GM19324 (cell line): ENCODE data around the gene CFAP65.

Experiments
- ATAC-seq: cut with Tn5 transposase; IDR thresholded peaks from one replicate; pipeline ENCODE4 v1.9.1; 2021; ENCODE audit warnings: mild to moderate bottlenecking, moderate library complexity; ENCODE audit not compliant: unreplicated experiment, low FRiP score

Gene CFAP65

DNA sequence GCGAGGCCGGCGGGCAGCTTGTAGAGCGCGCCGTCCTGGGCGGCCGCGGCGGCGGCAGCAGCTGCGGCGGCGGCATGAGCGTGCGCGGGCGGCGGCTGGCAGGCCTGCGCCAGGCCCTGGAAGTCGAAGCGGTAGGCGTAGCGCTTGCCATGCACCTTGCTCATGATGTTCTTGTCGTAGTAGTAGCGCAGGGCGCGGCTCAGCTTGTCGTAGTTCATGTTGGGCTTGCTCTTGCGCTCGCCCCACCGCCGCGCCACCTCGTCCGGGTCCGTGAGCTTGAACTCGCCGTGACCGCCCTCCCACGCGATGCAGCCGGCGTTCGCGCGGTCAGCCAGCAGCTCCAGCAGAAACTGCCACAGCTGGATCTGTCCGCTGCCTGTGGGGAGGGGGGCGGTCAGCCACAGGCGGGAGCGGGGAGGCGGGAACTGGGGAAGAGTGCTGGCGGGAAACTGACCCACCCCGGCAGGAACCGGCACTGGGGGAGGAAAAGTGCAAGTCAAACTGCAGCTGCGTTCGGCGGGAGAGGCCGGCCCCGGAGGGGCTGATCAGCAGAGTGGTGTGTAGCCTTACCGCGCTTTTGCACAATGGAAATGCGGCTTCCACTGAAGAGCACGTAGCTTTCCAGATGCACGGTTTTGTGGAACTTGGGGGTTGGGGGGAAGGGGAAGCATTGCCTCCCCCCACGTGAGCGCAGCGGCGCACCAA is 59.3 kb downstream of the CFAP65 start:
- ATAC-seq = no peak

DNA sequence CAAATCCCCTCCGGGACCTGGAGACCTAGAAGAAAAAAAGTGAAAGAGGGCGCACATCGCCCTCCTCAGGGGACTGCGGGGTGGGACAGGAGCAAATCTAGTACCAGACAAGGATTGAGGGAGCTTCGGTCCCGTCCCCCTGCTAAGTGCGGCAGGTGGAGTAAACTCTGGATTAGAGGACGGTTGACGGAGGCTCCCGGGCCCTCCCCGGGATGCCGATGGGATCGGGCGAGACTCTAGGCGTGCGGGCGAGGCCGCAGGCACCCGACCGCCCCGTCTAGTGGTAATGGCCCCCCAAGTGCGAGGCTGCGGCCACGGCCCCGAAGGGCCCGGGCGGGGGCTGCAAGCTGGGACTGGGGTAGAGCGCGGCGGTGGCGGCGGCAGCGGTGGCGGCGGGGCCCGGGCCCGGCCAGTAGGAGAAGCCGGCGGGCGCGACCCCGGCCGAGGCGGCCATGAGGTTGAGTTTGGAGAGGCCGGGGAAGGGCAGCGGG is 59.9 kb downstream of the CFAP65 start:
- no peak for ATAC-seq

DNA sequence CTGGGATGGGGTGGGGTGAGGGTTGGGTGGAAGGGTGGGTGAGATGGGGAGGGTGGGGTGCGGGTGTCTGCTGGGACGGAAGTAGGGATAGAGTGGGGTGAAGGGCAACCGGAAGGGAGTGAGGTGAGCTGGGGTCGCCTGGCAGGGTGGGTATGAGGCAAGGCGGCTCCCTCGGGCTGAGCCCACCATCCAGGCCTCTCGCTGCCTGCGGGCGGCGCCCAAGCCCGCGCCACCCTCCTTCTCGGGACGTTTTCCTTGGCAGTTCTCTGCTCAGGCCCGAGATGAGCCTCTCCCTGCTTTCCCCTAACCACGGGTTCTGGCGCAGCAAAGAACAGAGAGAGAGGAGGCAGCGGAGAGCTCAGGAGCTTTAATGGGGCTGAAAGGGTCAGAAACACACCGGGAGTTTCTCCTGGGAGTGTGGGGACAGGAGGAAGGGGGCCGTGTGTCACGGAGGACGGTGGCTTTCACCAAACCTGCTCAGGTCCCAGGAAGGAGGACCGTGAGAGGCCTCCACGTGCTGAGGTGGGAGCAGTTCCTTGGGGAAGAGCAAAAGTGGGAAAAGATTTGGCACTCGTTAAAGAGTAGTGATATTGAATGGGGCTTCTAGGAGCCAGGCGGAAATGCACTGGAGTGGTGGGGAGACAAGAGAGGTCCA is 60.5 kb downstream of the CFAP65 start:
- ATAC-seq = no peak

DNA sequence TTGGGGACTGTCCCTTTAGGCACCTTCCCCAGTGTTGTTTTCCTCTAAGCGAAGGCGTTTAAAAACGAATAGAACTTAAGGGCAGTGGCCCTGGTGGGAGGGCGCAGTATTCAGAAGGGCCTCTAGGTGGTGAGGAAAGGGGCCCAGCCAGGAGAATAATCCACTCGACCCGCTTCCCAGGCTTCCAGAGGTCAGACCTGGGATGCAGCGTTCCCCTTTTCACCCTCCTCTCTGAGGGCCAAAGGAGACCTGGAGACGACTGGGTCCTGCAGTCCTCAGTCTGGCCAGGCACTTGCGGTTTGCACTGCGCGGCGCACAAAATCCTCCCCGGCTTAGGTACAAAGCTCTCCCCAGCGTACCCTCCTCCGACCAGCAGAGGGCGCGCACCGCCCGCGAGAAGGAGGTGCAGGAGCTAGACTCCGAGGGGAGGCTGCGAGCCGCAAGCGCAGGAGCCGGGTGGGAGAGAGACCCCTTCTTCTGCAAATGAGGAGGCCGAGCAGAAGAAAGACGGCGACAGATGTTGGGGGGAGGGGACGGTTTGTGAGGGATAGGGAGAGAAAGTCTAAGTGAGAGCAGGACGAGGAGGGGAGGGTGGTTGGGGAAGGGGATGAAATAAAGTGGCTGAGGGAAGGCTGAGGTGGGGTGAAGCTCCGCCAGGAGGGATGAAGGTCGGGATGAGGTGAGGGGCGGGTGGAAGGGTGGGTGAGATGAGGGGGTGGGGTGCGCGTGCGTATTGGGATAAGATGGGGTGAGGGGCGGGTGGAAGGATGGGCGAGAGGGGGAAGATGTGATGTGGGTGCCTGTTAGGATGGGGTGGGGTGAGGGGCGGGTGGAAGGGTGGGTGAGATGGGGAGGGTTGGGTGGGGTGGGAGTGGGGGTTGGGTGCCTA is 61.2 kb downstream of the CFAP65 start:
- peak; percentile 78 for ATAC-seq

DNA sequence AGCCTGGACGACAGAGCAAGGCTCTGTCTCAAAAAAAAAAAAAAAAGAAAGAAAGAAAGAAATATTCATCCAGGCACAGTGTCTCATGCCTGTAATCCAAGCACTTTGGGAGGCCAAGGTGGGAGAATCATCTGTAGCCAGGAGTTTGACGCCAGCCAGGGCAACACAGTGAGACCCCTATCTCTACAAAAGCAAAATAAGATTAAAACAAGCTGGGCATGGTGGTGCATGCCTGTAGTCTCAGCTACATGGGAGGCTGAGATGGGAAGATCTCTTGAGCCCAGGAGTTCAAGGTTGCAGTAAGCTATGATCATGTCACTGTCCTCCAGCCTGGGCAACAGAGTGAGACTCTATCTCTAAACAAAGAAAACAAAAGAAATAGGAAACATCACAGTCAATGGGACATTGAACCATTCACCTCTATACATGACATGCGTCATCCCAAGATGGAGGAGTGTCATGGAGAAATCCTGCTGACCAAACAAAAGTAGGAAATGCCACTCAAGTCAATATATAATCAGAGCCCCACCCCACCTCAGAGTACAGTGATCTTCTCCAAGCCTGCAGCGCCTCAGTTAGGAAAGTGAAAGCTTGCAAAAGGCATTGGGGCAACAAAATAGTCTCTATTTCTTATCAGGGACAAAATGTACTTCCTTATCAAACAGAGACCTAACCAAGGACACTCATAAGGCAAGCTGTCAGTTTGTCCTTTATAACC is 66.1 kb downstream of the CFAP65 start:
- no peak for ATAC-seq

DNA sequence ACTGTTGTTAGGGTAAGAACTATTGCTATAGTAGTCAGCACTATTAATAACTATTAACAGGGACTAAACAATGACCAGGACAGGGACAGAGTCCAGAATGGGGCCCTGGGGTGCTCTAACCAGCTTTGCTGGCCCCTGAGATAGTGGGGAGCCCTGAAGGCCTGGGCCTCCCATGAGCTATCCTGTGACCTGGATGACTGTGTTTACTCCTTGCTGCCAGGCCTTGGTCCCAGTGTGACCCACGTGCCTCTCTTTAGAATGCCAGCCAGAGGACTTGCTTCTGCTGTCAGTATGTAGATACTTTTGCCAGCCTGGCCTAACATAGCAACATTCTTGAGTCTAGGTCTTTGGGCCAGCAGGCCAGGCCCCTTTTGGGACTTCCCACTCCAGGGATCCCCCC is 70.4 kb downstream of the CFAP65 start:
- no peak for ATAC-seq

DNA sequence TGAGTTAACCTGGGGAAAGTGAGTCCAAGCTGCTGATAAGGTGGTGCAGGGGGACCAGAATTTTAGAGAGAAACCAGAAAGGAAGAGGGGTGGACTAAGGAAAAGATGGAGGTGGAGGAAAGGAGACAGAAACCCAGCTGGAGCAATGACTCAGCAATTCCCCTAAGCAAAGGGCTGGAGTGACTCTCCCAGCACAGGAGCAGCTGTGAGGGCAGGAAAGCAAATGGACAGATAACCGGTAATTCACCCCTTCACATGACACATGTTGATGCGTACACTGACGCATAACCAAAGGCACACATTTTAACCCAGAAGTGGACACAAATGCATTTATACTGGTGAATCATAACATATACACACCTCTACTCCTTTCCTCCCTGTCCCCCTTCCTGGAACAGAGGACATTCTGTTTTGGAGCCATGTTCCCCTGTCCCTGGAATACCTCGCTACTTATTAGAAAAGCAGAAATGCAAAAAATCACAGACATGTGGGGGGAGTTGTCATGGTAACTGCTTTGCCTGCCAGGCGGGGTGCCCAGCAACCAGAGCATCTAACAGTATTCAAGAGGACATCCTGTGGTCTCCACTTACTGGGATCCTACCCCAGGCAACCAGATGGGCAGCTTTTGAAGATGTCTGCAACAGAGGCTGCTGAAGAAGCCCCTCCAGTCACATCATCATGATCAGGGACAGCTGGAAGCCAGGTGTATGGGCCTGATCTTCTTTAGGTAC is 77.1 kb downstream of the CFAP65 start:
- no peak for ATAC-seq

DNA sequence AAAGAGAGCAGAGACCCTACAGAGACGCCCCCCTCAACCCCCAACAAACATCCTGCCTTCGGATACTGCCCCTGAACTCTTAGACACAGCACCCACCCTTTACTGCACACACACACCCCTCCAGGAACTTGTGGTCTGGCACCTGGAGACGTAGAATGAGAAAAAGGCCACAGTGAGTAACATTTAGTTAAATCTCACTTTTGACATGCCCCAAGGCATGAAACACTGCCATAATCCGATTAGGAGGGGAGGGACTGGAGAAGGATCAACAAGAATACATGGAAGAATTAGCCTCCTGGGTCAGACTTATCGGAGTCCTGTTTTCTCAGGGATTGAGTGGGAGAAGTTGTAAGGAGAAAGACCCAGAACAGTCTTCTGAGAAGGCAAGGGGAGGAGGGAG is 77.7 kb downstream of the CFAP65 start:
- no peak for ATAC-seq

DNA sequence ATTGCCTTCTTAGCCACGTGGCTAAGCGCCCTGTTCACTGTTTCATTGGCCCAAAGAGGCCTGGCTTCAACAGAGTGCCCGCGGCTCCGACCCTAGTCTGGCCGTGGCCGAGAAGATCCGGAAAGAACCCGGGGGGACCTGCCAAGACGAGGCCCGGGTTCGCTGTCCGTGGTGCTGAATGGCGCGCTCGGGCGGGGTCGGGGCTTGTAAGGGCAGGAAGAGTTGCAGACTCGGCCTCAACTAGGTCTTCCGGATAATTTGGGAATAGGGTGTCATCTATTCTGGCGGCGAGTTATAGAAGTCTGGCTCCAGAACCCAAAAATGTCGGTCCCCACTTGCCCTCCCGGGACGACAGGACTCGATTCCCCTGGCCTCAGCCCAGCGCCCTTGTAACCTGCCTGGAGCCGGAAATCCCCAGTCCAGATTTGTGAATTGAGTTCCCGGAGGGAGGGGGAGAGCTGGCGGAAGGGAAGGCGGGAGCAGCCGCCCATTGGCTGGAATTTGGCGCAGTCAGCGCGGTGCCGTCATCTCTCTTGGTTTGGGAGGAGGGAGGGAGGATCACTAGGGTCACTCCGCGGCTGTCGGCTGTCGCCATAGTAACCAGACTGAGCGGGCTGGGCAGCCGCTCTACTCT is 78.3 kb downstream of the CFAP65 start:
- no peak for ATAC-seq

DNA sequence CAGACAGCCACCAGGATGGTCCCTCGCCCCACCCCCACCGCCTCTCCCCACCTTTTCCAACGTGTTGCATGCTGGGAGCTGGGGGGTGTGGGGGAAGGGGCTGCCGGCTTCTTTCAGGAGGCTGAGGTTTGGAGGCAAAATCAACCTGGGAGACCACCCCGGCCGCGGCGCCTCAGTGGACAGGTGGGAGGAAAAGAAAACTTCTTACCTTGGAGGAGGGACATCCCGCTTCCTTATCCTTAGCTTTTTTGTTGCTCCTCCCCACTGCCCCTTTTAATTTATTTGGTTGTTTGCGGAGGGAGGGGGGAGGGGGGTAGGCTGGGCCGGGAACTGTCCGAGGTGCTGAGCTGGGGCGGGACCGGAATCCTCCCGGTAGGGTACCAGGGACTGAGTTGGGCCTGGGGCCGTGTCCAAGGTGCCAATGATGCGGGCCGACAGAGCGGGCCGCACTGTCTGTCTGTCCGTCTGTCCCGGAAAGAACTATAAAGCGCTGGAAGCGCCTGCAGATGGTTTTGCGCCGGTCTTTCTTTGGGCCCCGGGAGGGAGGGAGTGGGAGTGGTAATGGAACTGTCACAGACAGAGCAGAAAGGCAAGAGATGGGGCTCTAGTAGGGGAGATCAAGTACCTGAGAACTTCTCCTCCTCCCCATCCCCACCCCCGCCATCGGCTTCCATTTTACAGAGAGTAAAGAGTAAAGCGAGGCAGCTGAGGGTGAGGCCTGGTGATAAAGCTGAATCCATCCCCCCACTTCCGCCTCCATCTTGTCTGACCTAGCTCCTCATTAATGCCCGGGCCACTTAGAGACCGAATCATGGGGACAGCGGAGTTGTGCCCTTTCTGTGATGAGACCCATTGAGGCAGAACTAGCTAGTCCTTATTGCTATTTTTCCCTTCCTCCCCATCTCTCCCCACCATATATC is 79.4 kb downstream of the CFAP65 start:
- no peak for ATAC-seq

DNA sequence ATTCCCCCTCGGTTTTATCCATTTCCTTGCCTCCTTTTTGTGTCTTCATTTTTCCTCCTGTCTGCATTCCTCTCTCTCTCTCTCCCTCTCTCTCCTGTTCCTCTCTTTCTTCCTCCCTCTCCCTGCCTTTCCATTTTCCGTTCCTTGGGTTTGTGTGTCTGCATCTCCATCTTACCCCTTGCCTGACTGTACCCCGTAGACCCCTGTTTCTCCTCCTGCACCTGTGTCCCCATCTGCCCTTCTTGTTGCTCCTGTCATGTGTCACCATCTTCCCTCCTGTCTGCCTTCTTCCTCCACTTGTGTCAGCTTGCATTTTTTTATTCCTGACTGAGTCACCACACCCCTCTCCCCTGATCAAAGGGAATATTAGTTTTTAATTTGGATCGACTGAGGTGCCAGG is 80.1 kb downstream of the CFAP65 start:
- no peak for ATAC-seq

DNA sequence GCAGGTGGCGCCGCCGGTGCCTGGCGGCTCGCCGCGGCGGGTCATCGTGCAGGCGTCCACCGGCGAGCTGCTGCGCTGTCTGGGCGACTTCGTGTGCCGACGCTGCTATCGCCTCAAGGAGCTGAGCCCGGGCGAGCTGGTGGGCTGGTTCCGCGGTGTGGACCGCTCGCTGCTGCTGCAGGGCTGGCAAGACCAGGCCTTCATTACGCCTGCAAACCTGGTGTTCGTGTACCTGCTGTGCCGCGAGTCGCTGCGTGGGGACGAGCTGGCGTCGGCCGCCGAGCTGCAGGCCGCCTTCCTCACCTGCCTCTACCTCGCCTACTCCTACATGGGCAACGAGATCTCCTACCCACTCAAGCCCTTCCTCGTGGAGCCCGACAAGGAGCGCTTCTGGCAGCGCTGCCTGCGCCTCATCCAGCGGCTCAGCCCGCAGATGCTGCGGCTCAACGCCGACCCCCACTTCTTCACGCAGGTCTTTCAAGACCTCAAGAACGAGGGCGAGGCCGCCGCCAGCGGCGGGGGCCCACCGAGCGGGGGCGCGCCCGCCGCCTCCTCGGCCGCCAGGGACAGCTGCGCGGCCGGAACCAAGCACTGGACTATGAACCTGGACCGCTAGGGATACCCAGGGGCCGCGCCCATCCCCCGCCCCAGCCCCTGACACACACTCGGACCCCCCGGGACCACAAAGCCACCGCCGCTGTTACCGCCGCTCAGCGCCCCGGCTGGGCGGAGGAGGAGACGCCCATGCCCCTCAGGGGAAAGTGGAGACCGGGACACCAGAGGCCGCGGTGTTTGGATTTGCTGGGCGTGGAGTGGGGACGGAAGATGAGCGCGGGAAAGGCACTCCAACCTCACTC is 80.8 kb downstream of the CFAP65 start:
- ATAC-seq = no peak

DNA sequence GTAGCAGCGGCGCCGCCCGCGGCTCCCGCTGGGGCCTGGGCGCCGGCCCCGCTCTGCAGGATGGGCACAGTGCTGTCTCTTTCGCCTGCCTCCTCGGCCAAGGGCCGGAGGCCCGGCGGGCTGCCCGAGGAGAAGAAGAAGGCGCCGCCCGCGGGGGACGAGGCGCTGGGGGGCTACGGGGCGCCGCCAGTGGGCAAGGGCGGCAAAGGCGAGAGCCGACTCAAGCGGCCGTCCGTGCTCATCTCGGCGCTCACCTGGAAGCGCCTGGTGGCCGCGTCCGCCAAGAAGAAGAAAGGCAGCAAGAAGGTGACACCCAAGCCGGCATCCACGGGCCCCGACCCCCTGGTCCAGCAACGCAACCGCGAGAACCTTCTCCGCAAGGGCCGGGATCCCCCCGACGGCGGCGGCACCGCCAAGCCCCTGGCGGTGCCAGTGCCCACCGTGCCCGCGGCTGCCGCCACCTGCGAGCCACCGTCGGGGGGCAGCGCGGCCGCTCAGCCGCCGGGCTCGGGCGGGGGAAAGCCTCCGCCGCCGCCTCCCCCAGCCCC is 81.5 kb downstream of the CFAP65 start:
- no peak for ATAC-seq

DNA sequence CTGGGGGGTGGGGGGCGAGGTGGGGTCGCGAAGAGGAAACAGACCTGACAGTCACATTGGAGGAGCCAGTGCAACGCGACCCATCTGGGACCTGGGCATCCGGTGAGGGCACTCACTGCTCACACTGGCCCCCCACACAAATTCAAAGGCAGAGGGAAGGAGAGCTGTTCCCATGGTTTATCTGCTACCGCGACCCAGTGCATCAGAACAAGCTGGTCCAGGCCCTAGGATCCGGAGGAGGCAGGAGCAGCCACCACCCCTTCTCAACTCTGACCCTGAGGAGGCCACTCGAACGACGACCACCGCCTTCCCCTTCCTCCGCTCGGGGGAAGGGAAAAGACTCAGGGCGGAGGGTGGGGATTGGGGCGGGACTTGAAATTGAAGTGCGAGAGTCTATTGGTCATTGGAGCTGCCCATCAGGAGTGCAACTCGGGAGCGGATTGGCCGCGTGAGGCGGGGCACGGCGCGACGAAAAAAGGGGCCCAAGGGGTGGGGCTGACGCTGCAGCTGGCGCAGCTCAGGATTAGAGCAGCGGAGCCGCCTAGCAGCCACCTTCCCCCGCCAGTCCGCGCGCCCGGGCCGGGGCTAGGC is 82.1 kb downstream of the CFAP65 start, which contains the start of gene CDK5R2:
CDK5R2 (plus strand) TSS at position 526 of the 591 bp plus-strand sequence. CDS start 155 bp downstream, outside the sequence.
- ATAC-seq = peak; percentile 92

DNA sequence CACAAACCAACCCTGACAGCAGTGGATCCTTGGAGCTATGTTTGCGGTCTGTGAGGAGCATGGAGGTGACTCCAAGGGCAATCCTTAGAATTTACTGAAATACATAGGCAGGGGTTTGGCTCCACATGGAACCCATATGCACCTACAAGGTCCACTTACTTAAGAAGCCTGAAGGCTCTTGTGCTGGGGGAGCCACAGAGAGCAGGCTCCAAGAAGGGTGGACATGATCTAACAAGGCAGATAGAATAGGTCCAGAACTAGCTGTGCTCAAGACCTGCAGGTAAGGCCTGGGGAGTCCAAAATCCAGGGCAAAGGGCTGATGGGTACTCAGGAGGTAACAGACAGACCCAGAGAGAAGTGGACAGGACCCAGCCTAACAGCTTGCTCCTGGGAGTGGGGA is 83.0 kb downstream of the CFAP65 start:
- ATAC-seq = no peak

DNA sequence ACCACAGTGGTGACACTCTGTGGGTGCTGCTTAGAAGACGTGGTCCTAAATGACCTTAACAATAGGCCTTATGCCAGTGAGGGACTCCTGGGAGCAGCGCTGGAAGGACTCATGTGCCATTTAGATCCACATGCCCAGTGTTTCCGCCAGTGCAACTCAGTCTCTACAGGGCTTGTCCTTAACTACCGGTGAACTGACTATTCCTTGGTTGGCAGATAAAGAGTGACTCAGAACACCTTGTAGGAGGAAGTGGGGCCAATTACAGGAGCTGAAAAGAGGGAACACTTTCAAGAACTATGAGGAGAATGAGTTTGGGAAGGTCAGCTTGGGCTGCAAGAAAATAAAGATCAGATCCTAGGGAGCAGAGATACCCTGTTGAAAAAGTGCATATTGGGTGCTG is 83.6 kb downstream of the CFAP65 start:
- ATAC-seq = no peak

DNA sequence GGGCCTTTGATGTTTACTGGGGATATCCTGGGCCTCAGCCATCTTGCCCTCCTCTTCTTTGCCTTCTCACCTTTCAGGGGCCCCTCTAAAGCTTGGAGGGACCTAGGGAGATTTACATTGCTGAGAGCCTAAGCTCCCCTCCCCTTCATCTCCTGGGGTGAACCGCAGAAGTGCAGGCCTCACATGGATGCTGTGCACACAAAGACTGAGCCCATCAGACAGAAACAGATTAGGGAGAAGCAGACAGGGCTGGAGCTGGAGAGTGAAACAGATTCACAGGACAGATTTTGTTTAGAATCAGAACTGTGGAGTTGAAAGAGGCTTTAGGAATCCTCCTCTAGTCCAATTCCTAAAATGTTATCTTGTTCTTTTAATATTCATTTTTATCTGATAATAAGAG is 85.3 kb downstream of the CFAP65 start:
- ATAC-seq = no peak
